SK-N-MC (cell line): Measurements from ENCODE around the gene PDE7B.

ENCODE experiments used
- EZH2 ChIP-seq: fragments of 200-600 bp; sonication (generic); IDR thresholded peaks from one replicate; pipeline ENCODE4 v1.6.1; 2017; ENCODE audit warnings: antibody characterized with exemption
- FOXP2 ChIP-seq: optimal IDR thresholded peaks from 2 replicates; pipeline ENCODE3; 2011; ENCODE audit warnings: mild to moderate bottlenecking, moderate library complexity; ENCODE audit not compliant: insufficient read depth; ENCODE audit errors: extremely low read length, control extremely low read depth
- POLR2AphosphoS5 ChIP-seq: IDR thresholded peaks from 2 replicates; pipeline ENCODE4 v1.6.1; 2012; ENCODE audit warnings: mild to moderate bottlenecking, low read depth, low read length, borderline replicate concordance

DNA sequence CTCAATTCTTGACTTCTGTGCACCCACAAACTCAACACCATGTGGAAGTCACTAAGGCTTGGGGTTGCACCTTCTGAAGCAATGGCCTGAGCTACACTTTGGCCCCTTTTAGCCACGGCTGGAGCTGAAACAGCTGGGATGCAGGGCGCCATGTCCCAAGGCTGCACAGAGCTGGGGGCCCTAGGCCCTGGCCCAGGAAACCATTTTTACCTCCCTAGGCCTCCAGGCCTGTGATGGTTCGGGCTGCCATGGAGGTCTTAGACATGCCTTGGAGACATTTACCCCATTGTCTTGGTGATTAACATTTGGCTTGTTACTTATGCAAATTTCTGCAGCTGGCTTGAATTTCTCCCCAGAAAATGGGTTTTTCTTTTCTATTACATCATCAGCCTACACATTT lies 311.8 kb downstream of the PDE7B start:
- TF ChIP-seq POLR2AphosphoS5 (no peak), EZH2 (no peak), FOXP2 (no peak)
